ENCODE data around the gene PSME2. TPM values are rescaled to one million over a fixed set of nuclear protein-coding genes. Genes with fewer than 3 reads are reported as not detected.

The PSME2 gene
- polyA plus RNA-seq, 2 donors, result 143 to 233 TPM

DNA sequence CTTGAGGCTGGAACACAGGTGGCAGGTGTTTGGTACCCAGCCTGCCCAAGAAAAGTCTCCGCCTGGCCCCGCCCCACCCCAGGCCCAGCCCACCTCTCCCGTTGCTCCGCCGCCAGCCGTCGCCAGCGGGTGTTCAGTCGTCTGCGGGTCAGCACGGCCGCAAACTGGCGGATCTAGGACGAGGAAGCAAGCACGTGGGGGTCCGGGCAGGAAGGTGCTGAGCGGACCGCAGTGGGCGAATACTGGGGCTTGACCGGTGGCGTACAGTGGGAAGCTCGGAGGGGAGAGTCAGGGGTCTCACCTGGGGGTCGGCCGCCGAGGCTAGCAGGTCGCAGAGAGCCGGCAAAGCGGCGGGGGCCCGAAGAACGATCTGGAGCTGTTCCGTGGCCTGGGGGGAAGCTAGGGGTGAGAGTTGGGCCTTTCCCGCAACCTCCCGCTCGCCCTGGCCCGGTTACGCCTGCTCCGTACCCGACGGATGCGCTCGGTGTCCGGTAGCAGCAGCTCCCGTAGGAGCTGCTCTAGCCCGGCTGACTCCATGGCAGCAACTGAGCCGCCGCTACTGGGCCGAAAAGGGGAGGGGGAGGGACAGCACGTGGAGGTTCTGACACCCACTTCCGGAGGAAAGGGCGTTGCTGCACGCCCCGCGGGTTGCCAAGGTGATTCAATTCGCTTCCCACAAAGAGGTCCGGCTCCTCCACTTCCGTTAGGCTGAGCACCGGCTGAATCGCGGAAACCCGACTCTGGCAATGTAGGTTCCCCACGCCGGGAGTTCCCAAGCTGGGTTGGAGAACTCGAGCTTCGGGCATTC is 42.0 kb upstream of the PSME2 start, which contains the start of gene IPO4:
TSS of gene IPO4 (minus strand) at position 566 of the 808 bp plus-strand sequence. CDS start at position 537, 29 bp downstream.
- Histone ChIP-seq H3K36me3 (ENCODE audit: control insufficient read depth in 2 of 2, insufficient read depth in 2 of 2, low read length in 1 of 2) (peaks cover 13 to 55% of the 10 kb centered on the region in 2 donors), H3K9me3 (ENCODE audit: control insufficient read depth in 2 of 2, insufficient read depth in 1 of 2, low read depth in 1 of 2, low read length in 1 of 2) (no peaks in the 10 kb centered on the region), H3K4me1 (ENCODE audit: control insufficient read depth in 2 of 2, insufficient read depth in 2 of 2, low read length in 1 of 2) (peaks cover 3 to 10% of the 10 kb centered on the region in 2 donors), H3K27me3 (ENCODE audit: control insufficient read depth in 1 of 2, insufficient read depth in 2 of 2, low read length in 2 of 2) (no peaks in the 10 kb centered on the region), H3K27ac (ENCODE audit: low read depth in 2 of 2, low read length in 1 of 2) (peak within 1 kb of the TSS; percentile 72 to 80), H3K4me3 (ENCODE audit: low read depth in 1 of 2, low read length in 2 of 2) (peak within 1 kb of the TSS; percentile 80 to 90)
- WGBS, 2 donors, result 0% methylated on average over 48 to 65 of the region's 65 CpGs

- 80 to 100% methylated on average over 2 of the region's 2 CpGs for WGBS, 2 donors
- Histone ChIP-seq H3K27ac (ENCODE audit: low read depth in 2 of 2, low read length in 1 of 2) (no peak overlapping the region), H3K9me3 (ENCODE audit: control insufficient read depth in 2 of 2, insufficient read depth in 1 of 2, low read depth in 1 of 2, low read length in 1 of 2) (no peaks in the 10 kb centered on the region), H3K27me3 (ENCODE audit: control insufficient read depth in 1 of 2, insufficient read depth in 2 of 2, low read length in 2 of 2) (no peaks in the 10 kb centered on the region), H3K36me3 (ENCODE audit: control insufficient read depth in 2 of 2, insufficient read depth in 2 of 2, low read length in 1 of 2) (peaks cover 16 to 59% of the 10 kb centered on the region in 2 donors), H3K4me3 (ENCODE audit: low read depth in 1 of 2, low read length in 2 of 2) (no peak overlapping the region), H3K4me1 (ENCODE audit: control insufficient read depth in 2 of 2, insufficient read depth in 2 of 2, low read length in 1 of 2) (peaks cover 3 to 10% of the 10 kb centered on the region in 2 donors)
These were observed 41.1 kb upstream of the PSME2 start for GRCh38 chr14:24187539-24187915.

GRCh38 chr14:24186831-24187538 is 40.6 kb upstream of the PSME2 start:
- Histone ChIP-seq H3K9me3 (ENCODE audit: control insufficient read depth in 2 of 2, insufficient read depth in 1 of 2, low read depth in 1 of 2, low read length in 1 of 2) (no peaks in the 10 kb centered on the region), H3K27ac (ENCODE audit: low read depth in 2 of 2, low read length in 1 of 2) (no peak overlapping the region), H3K36me3 (ENCODE audit: control insufficient read depth in 2 of 2, insufficient read depth in 2 of 2, low read length in 1 of 2) (peaks cover 16 to 59% of the 10 kb centered on the region in 2 donors), H3K27me3 (ENCODE audit: control insufficient read depth in 1 of 2, insufficient read depth in 2 of 2, low read length in 2 of 2) (no peaks in the 10 kb centered on the region), H3K4me3 (ENCODE audit: low read depth in 1 of 2, low read length in 2 of 2) (no peak overlapping the region), H3K4me1 (ENCODE audit: control insufficient read depth in 2 of 2, insufficient read depth in 2 of 2, low read length in 1 of 2) (peaks cover 3 to 10% of the 10 kb centered on the region in 2 donors)
- WGBS, 2 donors, result 92% methylated on average over 10 of the region's 10 CpGs

GRCh38 chr14:24185741-24186140 is 39.3 kb upstream of the PSME2 start:
- H3K4me3 ChIP-seq (ENCODE audit: low read depth in 1 of 2, low read length in 2 of 2), result no peak overlapping the region
- no peaks in the 10 kb centered on the region for H3K9me3 ChIP-seq (ENCODE audit: control insufficient read depth in 2 of 2, insufficient read depth in 1 of 2, low read depth in 1 of 2, low read length in 1 of 2)
- 91 to 92% methylated on average over 11 of the region's 11 CpGs for WGBS, 2 donors
- no peaks in the 10 kb centered on the region for H3K27me3 ChIP-seq (ENCODE audit: control insufficient read depth in 1 of 2, insufficient read depth in 2 of 2, low read length in 2 of 2)
- peaks cover 3 to 10% of the 10 kb centered on the region in 2 donors for H3K4me1 ChIP-seq (ENCODE audit: control insufficient read depth in 2 of 2, insufficient read depth in 2 of 2, low read length in 1 of 2)
- peaks cover 19 to 66% of the 10 kb centered on the region in 2 donors for H3K36me3 ChIP-seq (ENCODE audit: control insufficient read depth in 2 of 2, insufficient read depth in 2 of 2, low read length in 1 of 2)
- no peak overlapping the region for H3K27ac ChIP-seq (ENCODE audit: low read depth in 2 of 2, low read length in 1 of 2)

- Histone ChIP-seq H3K4me3 (ENCODE audit: low read depth in 1 of 2, low read length in 2 of 2) (no peak overlapping the region), H3K4me1 (ENCODE audit: control insufficient read depth in 2 of 2, insufficient read depth in 2 of 2, low read length in 1 of 2) (peaks cover 3 to 10% of the 10 kb centered on the region in 2 donors), H3K27ac (ENCODE audit: low read depth in 2 of 2, low read length in 1 of 2) (no peak overlapping the region), H3K9me3 (ENCODE audit: control insufficient read depth in 2 of 2, insufficient read depth in 1 of 2, low read depth in 1 of 2, low read length in 1 of 2) (no peaks in the 10 kb centered on the region), H3K27me3 (ENCODE audit: control insufficient read depth in 1 of 2, insufficient read depth in 2 of 2, low read length in 2 of 2) (no peaks in the 10 kb centered on the region), H3K36me3 (ENCODE audit: control insufficient read depth in 2 of 2, insufficient read depth in 2 of 2, low read length in 1 of 2) (peaks cover 19 to 68% of the 10 kb centered on the region in 2 donors)
- 91 to 97% methylated on average over 7 of the region's 7 CpGs for WGBS, 2 donors
These were observed 38.6 kb upstream of the PSME2 start for GRCh38 chr14:24185026-24185425.

GRCh38 chr14:24184104-24184970 is 37.9 kb upstream of the PSME2 start:
- Histone ChIP-seq H3K36me3 (ENCODE audit: control insufficient read depth in 2 of 2, insufficient read depth in 2 of 2, low read length in 1 of 2) (peaks cover 19 to 69% of the 10 kb centered on the region in 2 donors), H3K9me3 (ENCODE audit: control insufficient read depth in 2 of 2, insufficient read depth in 1 of 2, low read depth in 1 of 2, low read length in 1 of 2) (no peaks in the 10 kb centered on the region), H3K4me3 (ENCODE audit: low read depth in 1 of 2, low read length in 2 of 2) (no peak overlapping the region), H3K4me1 (ENCODE audit: control insufficient read depth in 2 of 2, insufficient read depth in 2 of 2, low read length in 1 of 2) (peaks cover 3 to 10% of the 10 kb centered on the region in 2 donors), H3K27ac (ENCODE audit: low read depth in 2 of 2, low read length in 1 of 2) (no peak overlapping the region), H3K27me3 (ENCODE audit: control insufficient read depth in 1 of 2, insufficient read depth in 2 of 2, low read length in 2 of 2) (no peaks in the 10 kb centered on the region)
- WGBS, 2 donors, result 88 to 92% methylated on average over 19 of the region's 19 CpGs

DNA sequence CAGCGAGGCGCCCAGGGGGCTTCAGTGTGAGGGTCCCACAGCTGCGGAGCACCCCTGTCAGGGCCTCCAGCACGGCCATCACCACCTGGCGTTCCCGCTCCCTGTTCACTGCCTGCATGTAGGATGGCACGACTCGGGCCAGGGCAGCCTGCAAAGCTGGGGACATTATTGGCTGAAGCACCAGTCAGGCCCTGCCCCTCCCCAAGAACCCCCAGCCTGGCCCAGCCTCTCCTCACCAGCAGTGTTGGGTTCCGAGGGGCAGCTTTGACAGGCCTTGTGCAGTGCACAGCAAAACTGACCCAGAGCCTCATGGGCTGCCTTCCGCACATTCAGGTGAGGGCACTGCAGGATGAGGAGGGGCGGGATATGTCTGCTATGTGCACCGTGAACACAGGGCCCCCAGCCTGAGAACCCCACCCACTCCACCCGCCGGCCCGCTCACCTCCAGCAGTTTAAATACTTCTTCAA is 36.6 kb upstream of the PSME2 start:
- Histone ChIP-seq H3K36me3 (ENCODE audit: control insufficient read depth in 2 of 2, insufficient read depth in 2 of 2, low read length in 1 of 2) (peaks cover 19 to 80% of the 10 kb centered on the region in 2 donors), H3K4me3 (ENCODE audit: low read depth in 1 of 2, low read length in 2 of 2) (no peak overlapping the region), H3K4me1 (ENCODE audit: control insufficient read depth in 2 of 2, insufficient read depth in 2 of 2, low read length in 1 of 2) (peaks cover 0 to 10% of the 10 kb centered on the region in 2 donors), H3K27me3 (ENCODE audit: control insufficient read depth in 1 of 2, insufficient read depth in 2 of 2, low read length in 2 of 2) (no peaks in the 10 kb centered on the region), H3K27ac (ENCODE audit: low read depth in 2 of 2, low read length in 1 of 2) (no peak overlapping the region), H3K9me3 (ENCODE audit: control insufficient read depth in 2 of 2, insufficient read depth in 1 of 2, low read depth in 1 of 2, low read length in 1 of 2) (no peaks in the 10 kb centered on the region)
- 92 to 94% methylated on average over 15 of the region's 15 CpGs for WGBS, 2 donors

GRCh38 chr14:24182110-24182882 is 35.9 kb upstream of the PSME2 start:
- H3K27me3 ChIP-seq (ENCODE audit: control insufficient read depth in 1 of 2, insufficient read depth in 2 of 2, low read length in 2 of 2), result no peaks in the 10 kb centered on the region
- H3K4me3 ChIP-seq (ENCODE audit: low read depth in 1 of 2, low read length in 2 of 2), result no peak overlapping the region
- H3K36me3 ChIP-seq (ENCODE audit: control insufficient read depth in 2 of 2, insufficient read depth in 2 of 2, low read length in 1 of 2), result peaks cover 22 to 83% of the 10 kb centered on the region in 2 donors
- 84 to 87% methylated on average over 14 of the region's 14 CpGs for WGBS, 2 donors
- H3K9me3 ChIP-seq (ENCODE audit: control insufficient read depth in 2 of 2, insufficient read depth in 1 of 2, low read depth in 1 of 2, low read length in 1 of 2), result no peaks in the 10 kb centered on the region
- H3K27ac ChIP-seq (ENCODE audit: low read depth in 2 of 2, low read length in 1 of 2), result no peak overlapping the region
- peaks cover 0 to 3% of the 10 kb centered on the region in 2 donors for H3K4me1 ChIP-seq (ENCODE audit: control insufficient read depth in 2 of 2, insufficient read depth in 2 of 2, low read length in 1 of 2)
